Neutrophil (primary cell): ENCODE data around the gene SEMA3D.

Source experiments
- H3K27ac ChIP-seq: fragments of 200-600 bp; sonication (generic); 2 replicates; pipeline ENCODE4 v1.5.1; 2016; ENCODE audit warnings: mild to moderate bottlenecking, moderate library complexity
- H3K27me3 ChIP-seq: fragments of 200-600 bp; sonication (generic); 2 replicates; pipeline ENCODE4 v1.6.0; 2016; ENCODE audit warnings: mild to moderate bottlenecking
- H3K36me3 ChIP-seq: fragments of 200-600 bp; sonication (generic); 2 replicates; pipeline ENCODE4 v1.5.1; 2017
- H3K4me1 ChIP-seq, 2 experiments: fragments of 200-600 bp in 1 of 2; sonication (generic) in 1 of 2; 1 replicate in 1 of 2; 2 replicates in 1 of 2; pipeline versions ENCODE4 v1.5.1 to v1.6.1; 2013 to 2016; ENCODE audit warnings: low read depth in 1 of 2, low read length in 1 of 2, mild to moderate bottlenecking in 1 of 2, moderate library complexity in 1 of 2; ENCODE audit not compliant: control insufficient read depth in 1 of 2, insufficient read depth in 1 of 2
- H3K4me3 ChIP-seq, 2 experiments: fragments of 200-600 bp in 1 of 2; sonication (generic) in 1 of 2; 1 replicate in 1 of 2; 2 replicates in 1 of 2; pipeline ENCODE4 v1.5.1; 2013 to 2016; ENCODE audit warnings: low read depth in 1 of 2, low read length in 1 of 2, mild to moderate bottlenecking in 1 of 2, moderate library complexity in 1 of 2
- H3K9me3 ChIP-seq: fragments of 200-600 bp; sonication (generic); 2 replicates; pipeline ENCODE4 v1.5.1; 2016
- CTCF ChIP-seq: fragments of 200-600 bp; sonication (generic); IDR thresholded peaks from 2 replicates; pipeline ENCODE4 v1.5.1; 2016; ENCODE audit warnings: antibody characterized with exemption

SEMA3D gene

GRCh38 chr7:85068799-85069198 lies 118.1 kb downstream of the SEMA3D start:
- no peaks in the 10 kb centered on the region for H3K4me1 ChIP-seq
- TF ChIP-seq CTCF, result no peak
- H3K27me3 ChIP-seq, result no peaks in the 10 kb centered on the region
- H3K4me3 ChIP-seq, result no peak overlapping the region
- H3K9me3 ChIP-seq, result no peaks in the 10 kb centered on the region
- H3K36me3 ChIP-seq, result no peaks in the 10 kb centered on the region
- H3K27ac ChIP-seq, result no peak overlapping the region

GRCh38 chr7:85067371-85067770 lies 119.5 kb downstream of the SEMA3D start:
- no peaks in the 10 kb centered on the region for H3K36me3 ChIP-seq
- no peaks in the 10 kb centered on the region for H3K4me1 ChIP-seq
- no peak overlapping the region for H3K4me3 ChIP-seq
- no peaks in the 10 kb centered on the region for H3K27me3 ChIP-seq
- no peaks in the 10 kb centered on the region for H3K9me3 ChIP-seq
- TF ChIP-seq CTCF, result no peak
- H3K27ac ChIP-seq, result no peak overlapping the region

GRCh38 chr7:85065888-85066485 lies 120.9 kb downstream of the SEMA3D start:
- no peak overlapping the region for H3K4me3 ChIP-seq
- no peaks in the 10 kb centered on the region for H3K4me1 ChIP-seq
- no peaks in the 10 kb centered on the region for H3K9me3 ChIP-seq
- no peak for TF ChIP-seq CTCF
- no peak overlapping the region for H3K27ac ChIP-seq
- no peaks in the 10 kb centered on the region for H3K36me3 ChIP-seq
- H3K27me3 ChIP-seq, result no peaks in the 10 kb centered on the region

- Histone ChIP-seq H3K27me3 (no peaks in the 10 kb centered on the region), H3K9me3 (no peaks in the 10 kb centered on the region), H3K4me1 (no peaks in the 10 kb centered on the region), H3K36me3 (no peaks in the 10 kb centered on the region), H3K27ac (no peak overlapping the region), H3K4me3 (no peak overlapping the region)
- TF ChIP-seq CTCF, result no peak
Measured at GRCh38 chr7:85065306-85065705, 121.5 kb downstream of the SEMA3D start.

- TF ChIP-seq CTCF, result no peak
- no peaks in the 10 kb centered on the region for H3K9me3 ChIP-seq
- H3K4me1 ChIP-seq, result no peaks in the 10 kb centered on the region
- no peak overlapping the region for H3K27ac ChIP-seq
- H3K36me3 ChIP-seq, result no peaks in the 10 kb centered on the region
- H3K27me3 ChIP-seq, result no peaks in the 10 kb centered on the region
- H3K4me3 ChIP-seq, result no peak overlapping the region
Measured at GRCh38 chr7:85062651-85063050, 124.2 kb downstream of the SEMA3D start.

- no peaks in the 10 kb centered on the region for H3K27me3 ChIP-seq
- H3K36me3 ChIP-seq, result no peaks in the 10 kb centered on the region
- no peak overlapping the region for H3K4me3 ChIP-seq
- no peaks in the 10 kb centered on the region for H3K4me1 ChIP-seq
- no peak overlapping the region for H3K27ac ChIP-seq
- TF ChIP-seq CTCF, result no peak
- H3K9me3 ChIP-seq, result no peaks in the 10 kb centered on the region
Measured at GRCh38 chr7:85061456-85061855, 125.4 kb downstream of the SEMA3D start.
